ENCODE measurements around the gene DDX39B. TPM values are rescaled to one million over a fixed set of nuclear protein-coding genes. Genes with fewer than 3 reads are reported as not detected.

Gene DDX39B
- total RNA-seq, 4 donors from 2014 or later = 168 to 258 (median 217) TPM

GRCh38 chr6:31541059-31541657, 645 bp downstream of the DDX39B start:
- TF ChIP-seq CTCF (IDR thresholded peaks at IDR 0.05; ENCODE audit: low read depth) = no peak

DNA sequence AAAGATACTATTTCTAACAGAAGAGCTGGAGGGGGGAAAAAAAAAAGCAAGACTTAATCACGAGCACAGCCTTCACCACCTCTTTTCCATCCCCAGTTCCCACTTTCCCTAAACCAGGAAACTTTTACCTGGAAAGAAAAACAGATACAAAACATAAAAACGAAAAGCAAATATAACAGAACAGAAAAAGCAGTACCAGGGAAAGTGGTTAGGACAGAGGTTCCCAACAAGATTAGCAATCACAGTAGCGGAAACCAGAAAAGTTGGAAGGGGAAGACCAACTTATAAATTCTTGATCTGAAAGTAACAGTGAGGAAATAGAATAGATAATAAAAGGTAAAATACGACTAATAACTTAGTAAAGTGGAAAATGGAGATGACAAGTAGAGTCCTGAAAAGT, 1.2 kb downstream of the DDX39B start:
- no peak for TF ChIP-seq CTCF (IDR thresholded peaks at IDR 0.05; ENCODE audit: low read depth)

DNA sequence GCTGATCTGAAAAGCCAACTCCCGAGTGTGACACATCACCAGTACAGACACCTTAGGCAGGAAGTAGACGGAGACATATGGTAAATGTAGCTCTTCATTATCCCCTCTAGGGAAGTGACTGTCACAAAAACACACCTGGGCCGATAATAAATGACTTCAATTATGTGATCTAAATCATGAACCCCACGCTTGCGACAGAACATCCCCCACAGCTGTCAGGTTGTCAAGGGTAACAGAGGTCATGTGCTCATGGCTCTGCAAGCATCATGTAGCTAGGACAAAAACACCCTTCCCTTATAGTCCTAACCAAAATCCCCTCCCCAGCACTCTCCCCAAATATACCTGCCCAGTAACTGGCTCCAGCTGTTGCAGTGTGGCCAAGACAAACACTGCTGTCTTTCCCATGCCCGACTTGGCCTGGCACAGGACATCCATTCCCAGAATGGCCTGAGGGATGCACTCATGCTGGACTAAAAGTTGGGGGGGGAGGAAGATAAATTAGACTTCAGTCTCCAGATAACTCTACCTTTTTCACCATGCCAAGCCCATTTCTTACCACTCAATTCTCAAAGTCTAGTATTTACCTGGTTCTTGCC, 2.9 kb downstream of the DDX39B start:
- TF ChIP-seq CTCF (IDR thresholded peaks at IDR 0.05; ENCODE audit: low read depth) = no peak

- no peak for TF ChIP-seq CTCF (IDR thresholded peaks at IDR 0.05; ENCODE audit: low read depth)
Measured at GRCh38 chr6:31535538-31536324, 6.1 kb downstream of the DDX39B start.

GRCh38 chr6:31534521-31535040, 7.2 kb downstream of the DDX39B start:
- TF ChIP-seq CTCF (IDR thresholded peaks at IDR 0.05; ENCODE audit: low read depth) = no peak

DNA sequence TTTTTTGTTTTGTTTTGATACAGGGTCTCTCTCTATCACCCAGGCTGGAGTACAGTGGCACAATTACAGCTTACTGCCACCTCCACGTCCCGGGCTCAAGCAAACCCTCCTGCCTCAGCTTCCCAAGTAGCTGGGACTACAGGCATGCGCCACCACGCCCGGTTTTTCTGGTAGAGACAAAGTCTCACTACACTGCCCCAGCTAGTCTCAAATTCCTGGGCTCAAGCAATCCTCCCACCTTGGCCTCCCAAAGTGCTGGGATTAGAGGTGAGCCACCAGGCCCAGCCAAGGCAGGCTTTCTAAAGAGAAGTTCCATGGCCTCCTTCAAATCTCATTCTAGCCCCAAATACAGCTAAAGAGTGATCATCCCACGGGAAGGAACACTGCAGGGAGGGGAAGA, 7.8 kb downstream of the DDX39B start:
- no peak for TF ChIP-seq CTCF (IDR thresholded peaks at IDR 0.05; ENCODE audit: low read depth)

DNA sequence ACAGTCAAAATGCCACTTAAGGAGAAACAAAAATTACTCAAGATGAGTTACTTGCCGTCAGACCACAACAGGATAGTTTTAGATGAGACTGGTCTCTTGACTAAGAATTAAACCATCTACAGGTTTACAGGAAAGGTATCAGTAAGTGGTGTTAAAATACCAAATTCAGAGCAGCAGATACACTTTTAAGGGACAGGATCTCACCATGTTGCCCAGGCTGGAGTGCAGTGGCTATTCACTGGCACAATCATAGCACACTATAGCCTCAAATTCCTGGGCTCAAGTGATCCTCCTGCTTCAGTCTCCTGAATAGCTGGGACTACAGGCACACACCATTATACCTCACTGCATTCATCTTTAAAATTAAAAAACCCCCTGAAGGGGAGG, 8.4 kb downstream of the DDX39B start:
- TF ChIP-seq CTCF (IDR thresholded peaks at IDR 0.05; ENCODE audit: low read depth) = no peak

Measured in subcutaneous adipose tissue (tissue), 4 donors.